ENCODE data around the gene ACOXL.

ACOXL gene

GRCh38 chr2:110794390-110794789 is 62.0 kb downstream of the ACOXL start:
- no peak for DNase-seq (ENCODE audit: low spot score)

DNA sequence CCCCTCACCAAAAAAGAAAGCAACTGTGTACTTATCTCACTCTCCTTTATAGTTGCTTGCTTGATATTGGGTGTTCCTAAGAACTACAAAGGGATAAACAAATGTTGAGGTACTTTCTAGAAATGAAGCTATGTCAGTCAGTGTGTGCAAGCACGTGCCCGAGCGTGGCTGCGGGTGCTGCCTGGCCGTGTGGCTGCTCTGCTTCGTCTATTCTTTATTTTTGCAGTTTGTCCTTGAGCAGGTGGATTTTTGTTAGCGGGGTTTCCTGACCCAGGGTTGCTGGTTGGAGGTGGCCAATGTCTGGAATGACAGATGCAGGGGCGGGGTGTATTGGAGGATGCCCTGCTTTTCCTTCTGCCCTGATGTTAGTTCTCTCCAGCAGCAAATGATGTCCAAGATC is 62.6 kb downstream of the ACOXL start:
- no peak for DNase-seq (ENCODE audit: low spot score)

DNA sequence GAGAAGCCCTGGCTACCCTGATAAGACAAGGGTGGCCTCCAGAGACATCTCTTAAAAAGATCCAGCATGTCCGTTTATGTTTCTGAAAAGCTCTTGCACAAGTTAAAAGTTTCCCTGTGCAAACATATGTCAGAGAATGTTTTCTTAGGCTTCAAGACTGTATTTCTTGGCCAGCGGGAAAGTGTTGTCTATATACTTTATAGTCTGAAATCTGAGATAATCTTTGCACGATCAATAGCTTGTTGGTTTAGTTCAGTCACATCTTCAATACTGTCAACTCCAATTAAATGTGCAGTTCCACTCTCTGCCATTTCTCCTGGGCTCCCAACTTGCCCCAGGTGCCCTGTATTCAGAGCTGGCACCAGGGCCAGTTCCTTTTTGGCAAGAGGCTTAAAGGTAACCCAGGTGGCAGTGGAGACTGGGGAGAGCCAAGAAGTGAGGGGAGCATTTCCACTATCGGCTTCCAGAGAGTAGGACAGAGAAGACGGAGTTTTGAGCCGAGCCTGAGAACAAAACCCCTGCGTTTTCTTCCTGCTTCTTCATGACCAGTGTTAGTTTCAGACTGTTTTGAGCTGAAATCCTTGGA is 64.4 kb downstream of the ACOXL start:
- no peak for DNase-seq (ENCODE audit: low spot score)

DNA sequence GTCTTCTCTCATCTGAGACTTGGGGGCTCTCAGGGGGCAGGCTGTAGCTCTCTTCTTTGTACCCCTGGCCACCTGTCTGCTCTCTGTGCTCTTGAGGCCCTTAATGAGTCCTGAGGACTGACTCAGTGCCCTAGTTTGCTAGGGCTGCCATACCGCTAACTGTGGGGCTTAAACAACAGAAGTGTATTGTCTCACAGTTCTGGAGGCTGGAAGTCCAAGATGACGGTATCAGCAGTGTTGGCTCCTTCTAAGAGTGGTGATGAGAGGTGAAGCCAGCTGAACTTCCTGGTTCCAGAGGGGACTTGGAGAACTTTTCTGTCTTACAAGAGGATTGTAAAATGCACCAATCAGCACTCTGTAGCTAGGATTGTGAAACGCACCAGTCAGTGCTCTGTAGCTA is 67.0 kb downstream of the ACOXL start:
- no peak for DNase-seq (ENCODE audit: low spot score)

DNA sequence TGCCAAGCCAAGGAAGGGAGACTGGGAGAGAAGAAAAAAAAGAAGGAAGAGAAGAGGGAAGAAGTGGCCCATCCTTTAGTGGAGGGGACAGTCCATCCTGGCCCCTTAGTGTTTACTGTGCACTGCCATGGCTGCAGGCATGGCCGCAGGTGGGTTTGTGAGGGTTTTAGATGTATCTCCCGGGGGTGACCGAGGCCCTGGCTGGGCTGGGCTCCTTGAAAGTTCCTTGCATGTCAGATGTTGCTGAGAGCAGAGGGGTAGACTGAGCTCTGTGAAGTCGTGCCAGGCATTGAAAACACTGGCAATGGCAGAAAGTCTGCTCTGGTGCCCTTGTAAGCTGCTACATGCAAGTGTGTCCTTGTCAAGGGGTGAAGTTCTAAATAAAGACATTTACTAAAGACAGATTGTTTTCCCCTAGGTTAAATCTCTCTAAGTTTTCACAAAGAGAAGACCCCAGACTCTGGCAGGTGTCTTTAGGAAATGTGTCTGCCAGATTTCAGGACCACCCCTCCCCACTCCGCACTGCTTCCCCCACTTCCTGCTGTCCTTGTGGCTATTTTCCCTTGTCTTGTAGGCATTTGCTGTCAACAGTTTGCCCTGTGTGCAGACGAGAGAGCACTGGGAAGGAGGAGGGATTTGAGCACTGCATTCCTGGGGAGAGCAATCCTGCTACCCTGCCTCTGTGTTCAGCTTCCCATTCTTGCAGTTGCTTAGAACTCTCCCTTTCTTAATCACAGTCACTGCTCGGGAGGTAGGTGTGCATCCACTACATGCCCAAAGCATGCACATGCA is 68.4 kb downstream of the ACOXL start:
- no peak for DNase-seq (ENCODE audit: low spot score)

GRCh38 chr2:110802208-110802932 is 70.0 kb downstream of the ACOXL start:
- no peak for DNase-seq (ENCODE audit: low spot score)

DNA sequence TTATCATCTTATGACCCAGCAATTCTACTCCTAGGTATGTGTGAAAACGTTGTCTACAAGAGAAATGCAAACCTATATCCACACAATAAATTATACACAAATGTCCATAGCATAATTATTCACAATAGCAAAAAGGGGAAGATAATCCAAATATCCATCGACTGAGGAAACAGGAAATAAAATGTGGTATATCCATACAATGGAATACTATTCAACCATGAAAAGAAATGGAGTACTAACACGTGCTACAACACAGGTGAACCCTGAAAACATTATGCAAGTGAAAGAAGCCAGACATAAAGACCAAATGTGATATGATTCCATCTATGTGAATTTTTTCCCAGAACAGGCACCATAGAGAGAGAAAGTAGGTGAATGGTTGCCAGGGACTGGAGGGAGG is 72.1 kb downstream of the ACOXL start:
- no peak for DNase-seq (ENCODE audit: low spot score)

- DNase-seq (ENCODE audit: low spot score) = no peak
Observed at GRCh38 chr2:110804915-110805314, 72.5 kb downstream of the ACOXL start.

GRCh38 chr2:110805894-110806452 is 73.6 kb downstream of the ACOXL start:
- no peak for DNase-seq (ENCODE audit: low spot score)

DNA sequence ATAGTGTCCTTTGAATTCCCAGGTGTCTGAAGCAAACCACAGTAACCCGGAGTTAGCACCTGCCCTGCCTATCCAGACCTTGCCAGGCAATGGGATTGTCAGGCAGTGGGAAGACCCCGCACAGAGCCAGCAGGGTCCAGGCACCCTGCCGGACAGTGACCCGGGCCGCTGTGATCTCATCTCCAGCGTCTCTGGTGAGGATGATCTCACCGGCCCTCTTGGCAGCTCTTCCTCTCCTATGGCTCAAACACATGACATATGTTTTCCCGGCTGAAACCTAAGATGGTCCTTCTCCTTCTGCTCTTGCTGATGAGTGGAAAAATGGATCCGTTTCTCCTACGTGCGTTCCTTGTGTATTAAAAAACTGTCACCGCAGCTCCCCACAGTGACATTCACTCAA is 75.1 kb downstream of the ACOXL start:
- no peak for DNase-seq (ENCODE audit: low spot score)

- DNase-seq (ENCODE audit: low spot score) = no peak
Observed at GRCh38 chr2:110810404-110810803, 78.0 kb downstream of the ACOXL start.

- no peak for DNase-seq (ENCODE audit: low spot score)
Observed at GRCh38 chr2:110812726-110813645, 80.6 kb downstream of the ACOXL start.

DNA sequence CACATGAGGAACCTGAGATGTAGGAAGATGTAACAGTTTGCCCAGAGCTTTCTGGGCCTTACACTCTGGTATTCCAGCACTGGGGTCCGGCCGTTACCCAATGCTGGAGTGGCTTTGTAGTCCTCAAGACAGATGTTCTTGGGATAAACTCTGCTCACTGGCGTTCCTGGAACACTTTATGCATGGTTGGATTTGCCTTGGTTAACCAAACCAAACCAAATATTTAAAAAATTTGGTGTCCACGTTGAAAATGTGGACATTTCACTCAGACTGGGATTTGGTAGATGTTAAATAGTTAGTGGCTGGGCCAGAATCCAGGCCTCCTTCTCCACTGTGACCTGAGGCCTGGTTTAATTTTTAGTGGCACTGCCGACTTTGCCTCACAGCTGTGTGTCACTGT is 81.5 kb downstream of the ACOXL start:
- no peak for DNase-seq (ENCODE audit: low spot score)

GRCh38 chr2:110815938-110816337 is 83.6 kb downstream of the ACOXL start:
- DNase-seq (ENCODE audit: low spot score) = no peak

GRCh38 chr2:110816404-110817365 is 84.3 kb downstream of the ACOXL start:
- peak; percentile 53 for DNase-seq (ENCODE audit: low spot score)

DNA sequence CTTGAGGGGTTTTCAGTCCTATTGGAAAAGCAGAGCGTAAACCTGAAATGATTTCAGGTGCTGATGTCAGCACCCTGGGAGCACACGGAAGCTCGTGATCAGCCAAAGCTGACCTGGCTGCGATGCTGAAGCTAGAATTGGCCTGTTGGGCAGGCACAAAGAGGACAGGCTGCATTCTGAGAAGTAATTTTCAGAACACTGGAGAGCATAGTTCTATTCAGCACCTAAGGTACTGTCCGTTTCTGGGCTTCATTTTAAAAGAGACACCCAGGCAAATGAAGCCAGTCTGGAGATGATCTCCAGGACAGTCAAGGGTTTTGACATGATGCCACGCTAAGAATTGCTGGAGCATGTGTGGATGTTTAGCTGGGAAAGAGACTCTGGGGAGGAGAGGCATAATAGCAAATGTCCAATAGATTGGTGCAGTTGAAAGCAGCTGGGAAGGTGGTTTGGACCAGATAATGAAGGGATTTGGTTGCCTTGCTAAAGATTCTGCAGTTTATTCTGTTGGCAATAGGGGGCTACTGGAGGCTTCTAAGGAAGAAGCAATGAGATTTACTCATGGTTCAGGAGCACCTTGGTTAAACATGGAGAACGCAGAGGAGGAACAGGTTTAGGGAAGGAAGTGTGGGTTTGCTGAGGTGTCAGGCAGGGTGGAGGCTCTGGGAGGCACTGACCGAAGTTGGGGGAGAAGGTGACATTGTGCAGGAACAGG is 86.6 kb downstream of the ACOXL start:
- no peak for DNase-seq (ENCODE audit: low spot score)

GRCh38 chr2:110819711-110820110 is 87.3 kb downstream of the ACOXL start:
- no peak for DNase-seq (ENCODE audit: low spot score)

DNA sequence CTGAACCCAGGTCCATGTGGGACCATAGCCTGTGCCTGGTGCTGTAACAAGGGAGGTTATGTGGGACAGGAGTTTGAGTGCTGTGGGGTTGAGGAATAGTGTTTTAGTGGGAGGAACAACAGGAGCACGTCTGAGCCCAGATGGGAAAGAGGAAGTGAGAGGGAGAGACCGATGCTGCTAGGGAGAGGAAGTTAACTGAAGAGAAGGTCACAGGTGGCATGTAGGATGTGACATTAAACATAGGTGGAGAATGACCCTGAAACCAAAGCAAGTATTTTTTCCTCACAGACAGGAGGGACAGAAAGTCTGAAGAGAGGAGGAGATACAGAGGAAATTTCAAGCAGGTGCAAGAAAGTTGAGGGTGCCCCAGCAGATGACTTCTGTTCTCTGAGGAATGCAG is 87.8 kb downstream of the ACOXL start:
- DNase-seq (ENCODE audit: low spot score) = no peak

DNA sequence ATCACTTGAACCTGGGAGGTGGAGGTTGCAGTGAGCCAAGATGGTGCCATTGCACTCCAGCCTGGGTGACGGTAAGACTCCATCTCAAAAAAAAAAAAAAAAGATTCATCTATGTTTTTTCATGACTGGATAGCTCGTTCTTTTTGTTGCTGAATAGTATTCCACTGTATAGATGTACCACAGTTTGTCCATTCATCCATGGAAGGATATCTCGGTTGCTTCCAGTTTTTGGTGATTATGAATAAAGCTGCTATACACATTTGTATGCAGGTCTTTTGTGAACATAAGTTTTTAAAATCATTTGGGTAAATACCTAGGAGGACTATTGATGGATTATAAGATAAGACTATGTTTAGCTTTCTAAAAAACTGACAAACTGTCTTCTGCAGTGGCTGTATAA is 90.8 kb downstream of the ACOXL start:
- DNase-seq (ENCODE audit: low spot score) = no peak

- no peak for DNase-seq (ENCODE audit: low spot score)
Observed at GRCh38 chr2:110827511-110827910, 95.1 kb downstream of the ACOXL start.

All from RKO (cell line).